B cell (primary cell): ENCODE results near the gene SAMD1. TPM values are rescaled to one million over a fixed set of nuclear protein-coding genes. Genes with fewer than 3 reads are reported as not detected.

Experiments
- ATAC-seq: fragments of 200-7000 bp; cut with Tn5 transposase; one replicate; pipeline ENCODE4 v1.10.0; 2021; ENCODE audit warnings: low read depth, mild to moderate bottlenecking, moderate number of reproducible peaks, moderate library complexity
- CTCF ChIA-PET: fragments of 350-600 bp; sonication (Branson Sonifier 250); formaldehyde crosslinking; loops from one replicate; lab custom pipeline; 2021; ENCODE audit warnings: antibody characterized with exemption, inconsistent platforms; lab: Charles Lee
- POLR2A ChIA-PET: fragments of 350-600 bp; sonication (Branson Sonifier 250); formaldehyde crosslinking; loops from one replicate; lab custom pipeline; 2021; ENCODE audit warnings: antibody characterized with exemption; lab: Charles Lee
- DNase-seq: peaks from one replicate; pipeline ENCODE4 v3.0.0; 2013
- H2AFZ ChIP-seq: 2 replicates; pipeline ENCODE4 v1.6.1; 2012; ENCODE audit warnings: mild to moderate bottlenecking, low read depth, low read length; ENCODE audit not compliant: insufficient read depth, poor library complexity, severe bottlenecking
- H3K27ac ChIP-seq, 2 donors: 1 replicate in 1 of 2; 2 replicates in 1 of 2; pipeline ENCODE4 v1.5.1; 2012 to 2013; ENCODE audit warnings: low read length in 2 of 2, mild to moderate bottlenecking in 2 of 2, moderate library complexity in 1 of 2
- H3K27me3 ChIP-seq, 4 experiments: fragments of 200-600 bp in 1 of 4; sonication (generic) in 1 of 4; replicated peaks in 1 of 4; 1 replicate in 2 of 4; 2 replicates in 2 of 4; pipeline versions ENCODE4 v1.6.1 to v1.7.0; 2013 to 2016; ENCODE audit warnings: low read length in 3 of 4, mild to moderate bottlenecking in 2 of 4, mixed read lengths in 1 of 4, moderate library complexity in 1 of 4; ENCODE audit not compliant: insufficient read depth in 4 of 4, control insufficient read depth in 3 of 4; ENCODE audit errors: control extremely low read depth in 1 of 4
- H3K36me3 ChIP-seq, 2 experiments: replicated peaks in 1 of 2; 1 replicate in 1 of 2; 2 replicates in 1 of 2; pipeline versions ENCODE4 v1.6.1 to v1.7.1; 2013; ENCODE audit warnings: low read length in 1 of 2; ENCODE audit not compliant: insufficient read depth in 2 of 2, control insufficient read depth in 1 of 2; ENCODE audit errors: control extremely low read depth in 1 of 2, extremely low read depth in 1 of 2
- H3K4me1 ChIP-seq, 2 donors: fragments of 200-600 bp in 1 of 2; sonication (generic) in 1 of 2; 1 replicate in 1 of 2; 2 replicates in 1 of 2; pipeline versions ENCODE4 v1.5.1 to v1.6.1; 2013 to 2017; ENCODE audit warnings: low read length in 2 of 2; ENCODE audit not compliant: control insufficient read depth in 2 of 2, insufficient read depth in 2 of 2
- H3K4me2 ChIP-seq: replicated peaks from 2 replicates; pipeline ENCODE3; 2012; ENCODE audit warnings: mild to moderate bottlenecking, low read depth, low read length; ENCODE audit not compliant: poor library complexity, severe bottlenecking
- H3K4me3 ChIP-seq, 5 experiments: fragments of 200-600 bp in 1 of 5; sonication (generic) in 1 of 5; 1 replicate in 3 of 5; 2 replicates in 2 of 5; pipeline versions ENCODE4 v1.5.1 to v1.7.0; 2011 to 2016; ENCODE audit warnings: low read length in 4 of 5, mild to moderate bottlenecking in 4 of 5, low read depth in 2 of 5, control low read depth in 1 of 5, moderate library complexity in 1 of 5; ENCODE audit not compliant: insufficient read depth in 1 of 5; ENCODE audit errors: control extremely low read depth in 1 of 5, extremely low read depth in 1 of 5
- H3K79me2 ChIP-seq: fragments of 200-600 bp; sonication (generic); one replicate; pipeline ENCODE4 v1.6.0; 2016; ENCODE audit warnings: low read length; ENCODE audit not compliant: control insufficient read depth, insufficient read depth
- H3K9ac ChIP-seq: fragments of 200-600 bp; sonication (generic); 2 replicates; pipeline ENCODE4 v1.6.1; 2017; ENCODE audit warnings: mild to moderate bottlenecking, low read length, moderate library complexity
- H3K9me3 ChIP-seq, 3 donors: one replicate each; pipeline versions ENCODE4 v1.6.1 to v1.7.1; 2013; ENCODE audit warnings: low read length in 2 of 3; ENCODE audit not compliant: control insufficient read depth in 2 of 3, insufficient read depth in 1 of 3; ENCODE audit errors: control extremely low read depth in 1 of 3
- H4K20me1 ChIP-seq: 2 replicates; pipeline ENCODE4 v1.6.0; 2012; ENCODE audit warnings: mild to moderate bottlenecking, low read length; ENCODE audit not compliant: insufficient read depth, control insufficient read depth, poor library complexity, severe bottlenecking
- H3K27ac Mint-ChIP-seq: one replicate; pipeline ENCODE4 v1.8.0; 2021; ENCODE audit warnings: mixed read lengths
- H3K27me3 Mint-ChIP-seq: one replicate; pipeline ENCODE4 v1.8.0; 2021; ENCODE audit warnings: mixed read lengths
- H3K4me1 Mint-ChIP-seq: one replicate; pipeline ENCODE4 v1.8.0; 2021; ENCODE audit warnings: mixed read lengths
- H3K4me3 Mint-ChIP-seq: one replicate; pipeline ENCODE4 v1.8.0; 2021; ENCODE audit warnings: mixed read lengths
- H3K9me3 Mint-ChIP-seq: one replicate; pipeline ENCODE4 v1.8.0; 2022; ENCODE audit warnings: mixed read lengths; ENCODE audit not compliant: insufficient read depth
- EZH2 ChIP-seq: IDR thresholded peaks from 2 replicates; pipeline ENCODE4 v1.6.1; 2012; ENCODE audit warnings: borderline replicate concordance, low read depth, mild to moderate bottlenecking, moderate library complexity, low read length; ENCODE audit not compliant: insufficient read depth, poor library complexity, severe bottlenecking
- WGBS: methylation state at CpG from one replicate; pipeline ENCODE4 v1.1.5; 2013; ENCODE audit warnings: missing lambda C conversion rate; ENCODE audit not compliant: insufficient coverage; 5-methylcytosine and 5-hydroxymethylcytosine counted together
- intact Hi-C: fragments of 100-400 bp; cut with micrococcal nuclease; formaldehyde crosslinking; loops from one replicate; pipeline ENCODE4 v1.10.0; 2022
- polyA plus RNA-seq: library from polyadenylated mRNA; depleted of rRNA; stranded (reverse); fragments of >200 nt; gene quantifications from 2 replicates; pipeline ENCODE4 v1.2.3, GENCODE V29; 2012
- total RNA-seq, 2 donors: library from RNA; stranded (reverse); fragments of 120-200 nt in 1 of 2; gene quantifications; 1 replicate in 1 of 2; 2 replicates in 1 of 2; pipeline versions ENCODE4 v1.2.3 to v1.2.4, GENCODE V29; 2013 to 2022
- TF ChIP-seq, protein P1 (sequence below): fragments of 200-600 bp; IDR thresholded peaks from one replicate; pipeline ENCODE4 v1.8.0; 2022; ENCODE audit warnings: antibody characterized with exemption, mild to moderate bottlenecking

Gene SAMD1
- total and polyA plus RNA-seq, 2 donors (not counting 1 experiment from before 2014, with no cell fraction given), result 17.4 to 39.2 TPM

- Histone ChIP-seq H3K27me3 (peaks cover 0 to 54% (median 28%) of the 10 kb centered on the region in 4 experiments), H3K36me3 (no peaks in the 10 kb centered on the region), H3K4me3 (no peak overlapping the region), H4K20me1 (no peaks in the 10 kb centered on the region), H2AFZ (no peak overlapping the region), H3K27ac (no peak overlapping the region), H3K79me2 (no peaks in the 10 kb centered on the region), H3K4me2 (peak overlapping the region; percentile 45), H3K9me3 (peaks cover 0 to 8% (median 0%) of the 10 kb centered on the region in 3 donors), H3K9ac (no peak overlapping the region), H3K4me1 (peaks cover 18 to 22% of the 10 kb centered on the region in 2 donors)
- no peak for ATAC-seq
- Mint-ChIP-seq H3K4me1 (peaks cover 18% of the 10 kb centered on the region), H3K27me3 (peaks cover 37% of the 10 kb centered on the region), H3K27ac (no peak overlapping the region), H3K4me3 (no peak overlapping the region), H3K9me3 (no peaks in the 10 kb centered on the region)
- peak; percentile 68 for DNase-seq
- 10% methylated on average over 13 of the region's 15 CpGs for WGBS
- CTCF ChIA-PET, result interaction anchor here (0.8 to 3.4 kb wide), 22 partner anchors 10 to 290 kb away, joined by 3 to 43 read pairs (median 4); partner anchors contain the start of genes ASF1B, BRME1, CC2D1A and MISP3
- POLR2A ChIA-PET, result no interaction called here
- TF ChIP-seq EZH2, result no peak
- TF ChIP-seq, protein P1, sequence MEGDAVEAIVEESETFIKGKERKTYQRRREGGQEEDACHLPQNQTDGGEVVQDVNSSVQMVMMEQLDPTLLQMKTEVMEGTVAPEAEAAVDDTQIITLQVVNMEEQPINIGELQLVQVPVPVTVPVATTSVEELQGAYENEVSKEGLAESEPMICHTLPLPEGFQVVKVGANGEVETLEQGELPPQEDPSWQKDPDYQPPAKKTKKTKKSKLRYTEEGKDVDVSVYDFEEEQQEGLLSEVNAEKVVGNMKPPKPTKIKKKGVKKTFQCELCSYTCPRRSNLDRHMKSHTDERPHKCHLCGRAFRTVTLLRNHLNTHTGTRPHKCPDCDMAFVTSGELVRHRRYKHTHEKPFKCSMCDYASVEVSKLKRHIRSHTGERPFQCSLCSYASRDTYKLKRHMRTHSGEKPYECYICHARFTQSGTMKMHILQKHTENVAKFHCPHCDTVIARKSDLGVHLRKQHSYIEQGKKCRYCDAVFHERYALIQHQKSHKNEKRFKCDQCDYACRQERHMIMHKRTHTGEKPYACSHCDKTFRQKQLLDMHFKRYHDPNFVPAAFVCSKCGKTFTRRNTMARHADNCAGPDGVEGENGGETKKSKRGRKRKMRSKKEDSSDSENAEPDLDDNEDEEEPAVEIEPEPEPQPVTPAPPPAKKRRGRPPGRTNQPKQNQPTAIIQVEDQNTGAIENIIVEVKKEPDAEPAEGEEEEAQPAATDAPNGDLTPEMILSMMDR, result peak; percentile 81
- intact Hi-C loops, result loop anchor here (2.0 kb wide), 1 partner anchor 14 kb away; the partner anchor contains the start of gene MISP3
These were observed 31.5 kb downstream of the SAMD1 start for GRCh38 chr19:14059093-14059480.
